IMR-90 (cell line): ENCODE results near the gene MEGF11. TPM values are rescaled to one million over a fixed set of nuclear protein-coding genes. Genes with fewer than 3 reads are reported as not detected.

ENCODE experiments used
- ATAC-seq: fragments of 200-7000 bp; cut with Tn5 transposase; 2 replicates; pipeline ENCODE4 v1.9.1; 2020; ENCODE audit warnings: low read depth, mild to moderate bottlenecking, moderate library complexity
- BruUV-seq: library from RNA; stranded (reverse); fragments of 400-500 nt; replicated peaks from 2 replicates; lab custom pipeline; 2021; lab: Mats Ljungman, UMichigan
- CTCF ChIA-PET: fragments of 300-600 bp; formaldehyde crosslinking; extraction: SDS; loops from one replicate; lab custom pipeline; 2021; ENCODE audit warnings: antibody characterized with exemption; lab: Yijun Ruan, JAX
- POLR2A ChIA-PET: fragments of 300-600 bp; sonication (Branson Sonifier 250); formaldehyde crosslinking; loops from one replicate; lab custom pipeline; 2022; ENCODE audit warnings: antibody characterized with exemption; ENCODE audit not compliant: unreplicated experiment; lab: Charles Lee
- DNase-seq: peaks from one replicate; pipeline ENCODE4 v3.0.0; 2013
- H2AFZ ChIP-seq: replicated peaks from 2 replicates; pipeline ENCODE3; 2013; ENCODE audit warnings: low read length, mild to moderate bottlenecking; ENCODE audit not compliant: poor library complexity
- H2AK5ac ChIP-seq: 2 replicates; pipeline ENCODE4 v1.6.1; 2013; ENCODE audit warnings: low read depth, low read length, inconsistent platforms
- H2AK9ac ChIP-seq: replicated peaks from 2 replicates; pipeline ENCODE3; 2013; ENCODE audit warnings: mild to moderate bottlenecking, low read depth, low read length, moderate library complexity; ENCODE audit not compliant: poor library complexity
- H2BK120ac ChIP-seq: 2 replicates; pipeline ENCODE4 v1.6.1; 2013; ENCODE audit warnings: low read depth, low read length, inconsistent platforms
- H2BK15ac ChIP-seq: 3 replicates; pipeline ENCODE4 v1.6.1; 2013; ENCODE audit warnings: low read depth, low read length, inconsistent platforms
- H2BK20ac ChIP-seq: 2 replicates; pipeline ENCODE4 v1.6.1; 2013; ENCODE audit warnings: low read depth, mild to moderate bottlenecking, inconsistent platforms, low read length, moderate library complexity
- H2BK5ac ChIP-seq: 2 replicates; pipeline ENCODE4 v1.6.1; 2013; ENCODE audit warnings: mild to moderate bottlenecking, low read depth, low read length, inconsistent platforms; ENCODE audit not compliant: poor library complexity, severe bottlenecking
- H3K14ac ChIP-seq: replicated peaks from 2 replicates; pipeline ENCODE4 v1.6.1; 2013; ENCODE audit warnings: low read depth, low read length, inconsistent platforms
- H3K18ac ChIP-seq: 2 replicates; pipeline ENCODE4 v1.6.1; 2013; ENCODE audit warnings: low read depth, low read length, control low read depth
- H3K23ac ChIP-seq: 2 replicates; pipeline ENCODE4 v1.6.1; 2013; ENCODE audit warnings: low read depth, low read length, inconsistent platforms
- H3K27ac ChIP-seq: 2 replicates; pipeline ENCODE4 v1.5.1; 2013; ENCODE audit warnings: mild to moderate bottlenecking, control low read depth, low read length; ENCODE audit not compliant: insufficient read depth
- H3K27me3 ChIP-seq: 2 replicates; pipeline ENCODE4 v1.6.1; 2013; ENCODE audit warnings: low read length; ENCODE audit not compliant: control insufficient read depth, insufficient read depth
- H3K36me3 ChIP-seq: 2 replicates; pipeline ENCODE4 v1.6.1; 2013; ENCODE audit warnings: low read length, mixed read lengths; ENCODE audit not compliant: control insufficient read depth, insufficient read depth
- H3K4ac ChIP-seq: 2 replicates; pipeline ENCODE4 v1.6.1; 2013; ENCODE audit warnings: low read depth, low read length, inconsistent platforms
- H3K4me1 ChIP-seq: 2 replicates; pipeline ENCODE4 v1.6.1; 2013; ENCODE audit warnings: low read length, mixed read lengths; ENCODE audit not compliant: control insufficient read depth, insufficient read depth
- H3K4me2 ChIP-seq: 2 replicates; pipeline ENCODE4 v1.6.1; 2013; ENCODE audit warnings: low read depth, mild to moderate bottlenecking, control low read depth, low read length, moderate library complexity
- H3K4me3 ChIP-seq: 2 replicates; pipeline ENCODE4 v1.5.1; 2013; ENCODE audit warnings: low read depth, mild to moderate bottlenecking, control low read depth, low read length, moderate library complexity; ENCODE audit not compliant: insufficient read depth
- H3K56ac ChIP-seq: 2 replicates; pipeline ENCODE4 v1.6.1; 2013; ENCODE audit warnings: low read length, inconsistent platforms; ENCODE audit not compliant: insufficient read depth; ENCODE audit errors: extremely low read depth
- H3K79me1 ChIP-seq, 2 experiments: 2 replicates each; pipeline ENCODE4 v1.6.1; 2013; ENCODE audit warnings: low read length in 2 of 2, inconsistent platforms in 1 of 2, low read depth in 1 of 2
- H3K9ac ChIP-seq: 2 replicates; pipeline ENCODE4 v1.6.1; 2013; ENCODE audit warnings: low read depth, low read length, control low read depth
- H3K9me1 ChIP-seq: 2 replicates; pipeline ENCODE4 v1.6.1; 2013; ENCODE audit warnings: low read length, inconsistent platforms; ENCODE audit not compliant: insufficient read depth
- H3K9me3 ChIP-seq: 2 replicates; pipeline ENCODE4 v1.6.1; 2013; ENCODE audit warnings: low read length; ENCODE audit not compliant: control insufficient read depth, insufficient read depth
- H4K20me1 ChIP-seq: 2 replicates; pipeline ENCODE4 v1.6.1; 2013; ENCODE audit warnings: low read length, inconsistent platforms; ENCODE audit not compliant: insufficient read depth
- H4K5ac ChIP-seq: 2 replicates; pipeline ENCODE4 v1.6.1; 2013; ENCODE audit warnings: mild to moderate bottlenecking, low read depth, low read length, control low read depth
- H4K8ac ChIP-seq, 2 experiments: 2 replicates each; pipeline ENCODE4 v1.6.1; 2013; ENCODE audit warnings: low read depth in 2 of 2, low read length in 2 of 2, control low read depth in 1 of 2, inconsistent platforms in 1 of 2
- H4K91ac ChIP-seq: 2 replicates; pipeline ENCODE4 v1.6.1; 2013; ENCODE audit warnings: low read depth, low read length, inconsistent platforms; ENCODE audit not compliant: insufficient read depth
- BHLHE40 ChIP-seq: fragments of 150-350 bp; IDR thresholded peaks from 2 replicates; pipeline ENCODE4 v1.6.1; 2016; ENCODE audit warnings: mild to moderate bottlenecking, low read depth, low read length
- CEBPB ChIP-seq: IDR thresholded peaks from 2 replicates; pipeline ENCODE4 v1.6.1; 2012; ENCODE audit warnings: low read depth, low read length, improper control_type of control experiment
- CHD1 ChIP-seq: IDR thresholded peaks from 2 replicates; pipeline ENCODE4 v1.6.1; 2012; ENCODE audit warnings: low read depth, low read length, improper control_type of control experiment
- CTCF ChIP-seq: conservative IDR thresholded peaks from 2 replicates; pipeline ENCODE4 v1.5.1; 2012; ENCODE audit warnings: mild to moderate bottlenecking, low read depth, low read length, improper control_type of control experiment
- ELK1 ChIP-seq: fragments of 150-350 bp; IDR thresholded peaks from 2 replicates; pipeline ENCODE4 v1.6.1; 2016; ENCODE audit warnings: low read depth, mild to moderate bottlenecking, low read length, moderate library complexity, borderline replicate concordance
- FOS ChIP-seq: fragments of 150-350 bp; IDR thresholded peaks from 2 replicates; pipeline ENCODE4 v1.6.1; 2016; ENCODE audit warnings: low read depth, low read length
- MAFK ChIP-seq: IDR thresholded peaks from 2 replicates; pipeline ENCODE4 v1.6.1; 2012; ENCODE audit warnings: low read depth, low read length, improper control_type of control experiment
- MAZ ChIP-seq: IDR thresholded peaks from 2 replicates; pipeline ENCODE4 v1.6.1; 2012; ENCODE audit warnings: low read depth, mild to moderate bottlenecking, low read length, improper control_type of control experiment, moderate library complexity, borderline replicate concordance
- MXI1 ChIP-seq: IDR thresholded peaks from 2 replicates; pipeline ENCODE4 v1.6.1; 2012; ENCODE audit warnings: low read depth, mild to moderate bottlenecking, low read length, moderate library complexity, borderline replicate concordance
- NFE2L2 ChIP-seq: fragments of 150-350 bp; IDR thresholded peaks from 2 replicates; pipeline ENCODE4 v1.6.1; 2016; ENCODE audit warnings: low read depth, mild to moderate bottlenecking, low read length
- POLR2A ChIP-seq: IDR thresholded peaks from 2 replicates; pipeline ENCODE4 v1.6.1; 2012; ENCODE audit warnings: mild to moderate bottlenecking, low read depth, low read length
- RAD21 ChIP-seq: IDR thresholded peaks from 2 replicates; pipeline ENCODE4 v1.6.1; 2012; ENCODE audit warnings: low read length, improper control_type of control experiment
- RCOR1 ChIP-seq: IDR thresholded peaks from 2 replicates; pipeline ENCODE4 v1.6.1; 2012; ENCODE audit warnings: mild to moderate bottlenecking, low read length, improper control_type of control experiment; ENCODE audit not compliant: insufficient replicate concordance
- RFX5 ChIP-seq: IDR thresholded peaks from 2 replicates; pipeline ENCODE4 v1.8.0; 2012; ENCODE audit warnings: low read depth, mild to moderate bottlenecking, low read length, moderate library complexity
- SMC3 ChIP-seq: fragments of 150-350 bp; IDR thresholded peaks from 2 replicates; pipeline ENCODE4 v1.6.1; 2016; ENCODE audit warnings: low read depth, mild to moderate bottlenecking, antibody characterized with exemption, low read length, moderate library complexity
- USF2 ChIP-seq: fragments of 150-350 bp; IDR thresholded peaks from 2 replicates; pipeline ENCODE4 v1.6.1; 2017; ENCODE audit warnings: mild to moderate bottlenecking, antibody characterized with exemption, low read length, low read depth
- WGBS, 2 experiments: methylation state at CpG; one replicate each; pipeline versions ENCODE4 v1.1.5 to v1.1.7; 2013; ENCODE audit warnings: missing lambda C conversion rate in 2 of 2; ENCODE audit not compliant: insufficient read length in 1 of 2; ENCODE audit errors: extremely low coverage in 2 of 2; 5-methylcytosine and 5-hydroxymethylcytosine counted together
- dilution Hi-C: fragments of 300-500 bp; cut with HindIII; formaldehyde crosslinking; loops from one replicate; pipeline ENCODE4 v1.14.3; 2018; ENCODE audit warnings: low sequenced_read_pairs; ENCODE audit not compliant: unreplicated experiment
- in situ Hi-C: fragments of 300-500 bp; cut with MboI; formaldehyde crosslinking; loops from 3 replicates; pipeline ENCODE4 v1.14.3; 2019; ENCODE audit warnings: low sequenced_read_pairs, inconsistent platforms, mixed read lengths
- intact Hi-C: fragments of 100-400 bp; cut with micrococcal nuclease; formaldehyde crosslinking; loops from 2 replicates; pipeline ENCODE4 v1.10.0; 2022
- polyA plus RNA-seq, 3 experiments: library from polyadenylated mRNA; depleted of rRNA; stranded (reverse); fragments of >200 nt; gene quantifications; 2 replicates each; pipeline ENCODE4 v1.2.3, GENCODE V29; 2012; ENCODE audit warnings: low replicate concordance in 1 of 3
- total RNA-seq: library from RNA; depleted of rRNA; stranded (reverse); fragments of >200 nt; gene quantifications from 2 replicates; pipeline ENCODE4 v1.2.3, GENCODE V29; 2012

MEGF11 gene
- total and polyA plus RNA-seq, 2 of the 4 experiments (the other 2 are of a cell fraction), result not detected

GRCh38 chr15:66038387-66039116, 215.0 kb downstream of the MEGF11 start:
- no peak overlapping the region for H3K4ac ChIP-seq
- H3K18ac ChIP-seq, result no peak overlapping the region
- H3K4me1 ChIP-seq, result no peaks in the 10 kb centered on the region
- ATAC-seq (no peak), DNase-seq (no peak)
- H3K79me1 ChIP-seq, result no peaks in the 10 kb centered on the region
- H2AFZ ChIP-seq, result no peak overlapping the region
- no peak overlapping the region for H2AK5ac ChIP-seq
- POLR2A ChIA-PET, result no interaction called here
- H4K5ac ChIP-seq, result no peak overlapping the region
- H4K20me1 ChIP-seq, result no peaks in the 10 kb centered on the region
- no TSS peak for BruUV-seq
- no peak overlapping the region for H3K4me2 ChIP-seq
- H3K14ac ChIP-seq, result no peak overlapping the region
- H2AK9ac ChIP-seq, result no peak overlapping the region
- dilution Hi-C loops (no loop called here), in situ Hi-C loops (no loop called here), intact Hi-C loops (no loop called here)
- H4K8ac ChIP-seq, result no peak overlapping the region
- H3K4me3 ChIP-seq, result no peak overlapping the region
- H3K9ac ChIP-seq, result no peak overlapping the region
- H2BK5ac ChIP-seq, result no peak overlapping the region
- peaks cover 58% of the 10 kb centered on the region for H3K27me3 ChIP-seq
- TF ChIP-seq ELK1, result no peak
- no peak for TF ChIP-seq USF2
- TF ChIP-seq RFX5, result no peak
- no peak for TF ChIP-seq POLR2A
- no peak for TF ChIP-seq FOS
- no peak for TF ChIP-seq CHD1
- TF ChIP-seq MAFK, result no peak
- TF ChIP-seq SMC3, result no peak
- no peak for TF ChIP-seq RAD21
- TF ChIP-seq CEBPB, result no peak
- no peak for TF ChIP-seq MAZ
- no peak for TF ChIP-seq CTCF
- no peak for TF ChIP-seq MXI1
- TF ChIP-seq NFE2L2, result no peak
- no peak for TF ChIP-seq RCOR1
- no peak for TF ChIP-seq BHLHE40
- CTCF ChIA-PET, result no interaction called here
- H2BK120ac ChIP-seq, result no peak overlapping the region
- no peak overlapping the region for H3K23ac ChIP-seq
- H3K9me3 ChIP-seq, result no peaks in the 10 kb centered on the region
- no peaks in the 10 kb centered on the region for H3K9me1 ChIP-seq
- H3K27ac ChIP-seq, result no peak overlapping the region
- no CpG with 5 or more reads among the region's 8 CpGs for WGBS, 2 experiments
- no peaks in the 10 kb centered on the region for H3K36me3 ChIP-seq
- H4K91ac ChIP-seq, result no peak overlapping the region
- H2BK15ac ChIP-seq, result no peak overlapping the region
- no peak overlapping the region for H3K56ac ChIP-seq
- no peak overlapping the region for H2BK20ac ChIP-seq
